ENCODE measurements around the gene HMCN1. TPM values are rescaled to one million over a fixed set of nuclear protein-coding genes. Genes with fewer than 3 reads are reported as not detected.

Gene HMCN1
- total and polyA plus RNA-seq, 4 experiments from 2014 or later = 0.19 to 0.29 TPM; not detected in 2

GRCh38 chr1:185696422-185697150 lies 37.6 kb upstream of the HMCN1 start:
- intact Hi-C loops (cut with micrococcal nuclease) = loop anchor here (5.0 kb wide), 1 partner anchor 714 kb away; no protein-coding TSS in a partner anchor
- Histone ChIP-seq H3K36me3 (ENCODE audit: insufficient read depth, low read length) (no peaks in the 10 kb centered on the region), H3K27ac (ENCODE audit: low read depth, low read length) (no peak overlapping the region), H3K27me3 (ENCODE audit: insufficient read depth, low read length) (no peaks in the 10 kb centered on the region), H3K9me3 (ENCODE audit: control insufficient read depth in 1 of 2, low read length in 2 of 2) (no peaks in the 10 kb centered on the region), H3K4me1 (ENCODE audit: insufficient read depth, low read length) (peaks cover 23% of the 10 kb centered on the region), H3K4me3 (ENCODE audit: low read length in 2 of 2) (no peak overlapping the region)
- Mint-ChIP-seq H3K4me1 (peaks cover 19 to 24% (median 21%) of the 10 kb centered on the region in 4 donors), H3K27ac (peak overlapping the region in 1 of 7 donors; percentile 53), H3K27me3 (peaks cover 9 to 14% of the 10 kb centered on the region in 2 donors), H3K36me3 (peaks cover 4 to 6% of the 10 kb centered on the region in 2 donors), H3K4me3 (no peak overlapping the region), H3K9me3 (no peaks in the 10 kb centered on the region)
- no peak for DNase-seq
- ChIA-PET CTCF (ENCODE audit: partially characterized antibody) (interaction anchor here (0.9 to 3.3 kb wide), 10 partner anchors 14 to 890 kb away, joined by 3 to 15 read pairs (median 3); no protein-coding TSS in a partner anchor), POLR2A (ENCODE audit: partially characterized antibody) (no interaction called here)

GRCh38 chr1:185699874-185700273 lies 34.3 kb upstream of the HMCN1 start:
- no peaks in the 10 kb centered on the region for H3K27me3 ChIP-seq (ENCODE audit: insufficient read depth, low read length)
- H3K27ac Mint-ChIP-seq = no peak overlapping the region
- no peak overlapping the region for H3K4me3 ChIP-seq (ENCODE audit: low read length in 2 of 2)
- H3K4me1 Mint-ChIP-seq = peaks cover 11 to 14% (median 12%) of the 10 kb centered on the region in 4 donors
- ChIA-PET POLR2A (ENCODE audit: partially characterized antibody) (no interaction called here), CTCF (ENCODE audit: partially characterized antibody) (no interaction called here)
- no peaks in the 10 kb centered on the region for H3K9me3 Mint-ChIP-seq
- H3K9me3 ChIP-seq (ENCODE audit: control insufficient read depth in 1 of 2, low read length in 2 of 2) = no peaks in the 10 kb centered on the region
- H3K27me3 Mint-ChIP-seq = peaks cover 7 to 9% of the 10 kb centered on the region in 2 donors
- H3K4me1 ChIP-seq (ENCODE audit: insufficient read depth, low read length) = peaks cover 12% of the 10 kb centered on the region
- H3K36me3 Mint-ChIP-seq = no peaks in the 10 kb centered on the region
- intact Hi-C loops (cut with micrococcal nuclease) = loop anchor here (5.0 kb wide), 1 partner anchor 718 kb away; no protein-coding TSS in a partner anchor
- no peak overlapping the region for H3K4me3 Mint-ChIP-seq
- DNase-seq = no peak
- no peaks in the 10 kb centered on the region for H3K36me3 ChIP-seq (ENCODE audit: insufficient read depth, low read length)
- no peak overlapping the region for H3K27ac ChIP-seq (ENCODE audit: low read depth, low read length)

- no peaks in the 10 kb centered on the region for H3K9me3 ChIP-seq (ENCODE audit: control insufficient read depth in 1 of 2, low read length in 2 of 2)
- no peaks in the 10 kb centered on the region for H3K36me3 ChIP-seq (ENCODE audit: insufficient read depth, low read length)
- intact Hi-C loops (cut with micrococcal nuclease) = no loop called here
- Mint-ChIP-seq H3K4me1 (peaks cover 5 to 11% (median 10%) of the 10 kb centered on the region in 4 donors), H3K9me3 (no peaks in the 10 kb centered on the region), H3K27ac (peak overlapping the region in 1 of 7 donors; percentile 25), H3K27me3 (peaks cover 7 to 13% of the 10 kb centered on the region in 2 donors), H3K36me3 (no peaks in the 10 kb centered on the region), H3K4me3 (no peak overlapping the region)
- H3K27ac ChIP-seq (ENCODE audit: low read depth, low read length) = no peak overlapping the region
- H3K4me3 ChIP-seq (ENCODE audit: low read length in 2 of 2) = no peak overlapping the region
- ChIA-PET POLR2A (ENCODE audit: partially characterized antibody) (no interaction called here), CTCF (ENCODE audit: partially characterized antibody) (no interaction called here)
- no peak for DNase-seq
- peaks cover 7% of the 10 kb centered on the region for H3K4me1 ChIP-seq (ENCODE audit: insufficient read depth, low read length)
- H3K27me3 ChIP-seq (ENCODE audit: insufficient read depth, low read length) = no peaks in the 10 kb centered on the region
Measured at GRCh38 chr1:185701650-185702049, 32.5 kb upstream of the HMCN1 start.

- H3K9me3 ChIP-seq (ENCODE audit: control insufficient read depth in 1 of 2, low read length in 2 of 2) = no peaks in the 10 kb centered on the region
- H3K4me3 Mint-ChIP-seq = no peak overlapping the region
- no peaks in the 10 kb centered on the region for H3K36me3 ChIP-seq (ENCODE audit: insufficient read depth, low read length)
- no peaks in the 10 kb centered on the region for H3K36me3 Mint-ChIP-seq
- ChIA-PET CTCF (ENCODE audit: partially characterized antibody) (no interaction called here), POLR2A (ENCODE audit: partially characterized antibody) (no interaction called here)
- H3K27me3 Mint-ChIP-seq = peaks cover 9 to 22% of the 10 kb centered on the region in 2 donors
- H3K4me3 ChIP-seq (ENCODE audit: low read length in 2 of 2) = no peak overlapping the region
- no peak overlapping the region for H3K27ac ChIP-seq (ENCODE audit: low read depth, low read length)
- DNase-seq = no peak
- H3K9me3 Mint-ChIP-seq = peaks cover 0 to 3% (median under 1%) of the 10 kb centered on the region in 8 donors
- intact Hi-C loops (cut with micrococcal nuclease) = no loop called here
- no peaks in the 10 kb centered on the region for H3K27me3 ChIP-seq (ENCODE audit: insufficient read depth, low read length)
- peaks cover 7% of the 10 kb centered on the region for H3K4me1 ChIP-seq (ENCODE audit: insufficient read depth, low read length)
- no peak overlapping the region for H3K27ac Mint-ChIP-seq
- H3K4me1 Mint-ChIP-seq = peaks cover 5 to 11% (median 10%) of the 10 kb centered on the region in 4 donors
Measured at GRCh38 chr1:185704181-185704580, 30.0 kb upstream of the HMCN1 start.

GRCh38 chr1:185716095-185716494 lies 18.1 kb upstream of the HMCN1 start:
- H3K4me3 Mint-ChIP-seq = no peak overlapping the region
- H3K4me1 Mint-ChIP-seq = no peaks in the 10 kb centered on the region
- no peak overlapping the region for H3K27ac Mint-ChIP-seq
- intact Hi-C loops (cut with micrococcal nuclease) = no loop called here
- no peaks in the 10 kb centered on the region for H3K27me3 ChIP-seq (ENCODE audit: insufficient read depth, low read length)
- POLR2A ChIA-PET (ENCODE audit: partially characterized antibody) = no interaction called here
- no peak for DNase-seq
- H3K9me3 Mint-ChIP-seq = peaks cover 0 to 8% (median 2%) of the 10 kb centered on the region in 8 donors
- peaks cover 2 to 8% of the 10 kb centered on the region in 2 donors for H3K27me3 Mint-ChIP-seq
- H3K27ac ChIP-seq (ENCODE audit: low read depth, low read length) = no peak overlapping the region
- no peaks in the 10 kb centered on the region for H3K4me1 ChIP-seq (ENCODE audit: insufficient read depth, low read length)
- CTCF ChIA-PET (ENCODE audit: partially characterized antibody) = no interaction called here
- no peak overlapping the region for H3K4me3 ChIP-seq (ENCODE audit: low read length in 2 of 2)
- H3K36me3 Mint-ChIP-seq = no peaks in the 10 kb centered on the region
- H3K9me3 ChIP-seq (ENCODE audit: control insufficient read depth in 1 of 2, low read length in 2 of 2) = no peaks in the 10 kb centered on the region
- no peaks in the 10 kb centered on the region for H3K36me3 ChIP-seq (ENCODE audit: insufficient read depth, low read length)

GRCh38 chr1:185719021-185719420 lies 15.2 kb upstream of the HMCN1 start:
- ChIA-PET POLR2A (ENCODE audit: partially characterized antibody) (no interaction called here), CTCF (ENCODE audit: partially characterized antibody) (no interaction called here)
- Mint-ChIP-seq H3K9me3 (peaks cover 0 to 4% (median 1%) of the 10 kb centered on the region in 8 donors), H3K27ac (no peak overlapping the region), H3K36me3 (no peaks in the 10 kb centered on the region), H3K4me3 (no peak overlapping the region), H3K4me1 (no peaks in the 10 kb centered on the region), H3K27me3 (peaks cover 3 to 7% of the 10 kb centered on the region in 2 donors)
- Histone ChIP-seq H3K4me3 (ENCODE audit: low read length in 2 of 2) (no peak overlapping the region), H3K4me1 (ENCODE audit: insufficient read depth, low read length) (no peaks in the 10 kb centered on the region), H3K27me3 (ENCODE audit: insufficient read depth, low read length) (no peaks in the 10 kb centered on the region), H3K27ac (ENCODE audit: low read depth, low read length) (no peak overlapping the region), H3K36me3 (ENCODE audit: insufficient read depth, low read length) (no peaks in the 10 kb centered on the region), H3K9me3 (ENCODE audit: control insufficient read depth in 1 of 2, low read length in 2 of 2) (no peaks in the 10 kb centered on the region)
- intact Hi-C loops (cut with micrococcal nuclease) = no loop called here
- DNase-seq = no peak

- peaks cover 0 to 2% (median 0%) of the 10 kb centered on the region in 8 donors for H3K9me3 Mint-ChIP-seq
- Histone ChIP-seq H3K4me3 (ENCODE audit: low read length in 2 of 2) (no peak overlapping the region), H3K27me3 (ENCODE audit: insufficient read depth, low read length) (no peaks in the 10 kb centered on the region), H3K27ac (ENCODE audit: low read depth, low read length) (no peak overlapping the region), H3K9me3 (ENCODE audit: control insufficient read depth in 1 of 2, low read length in 2 of 2) (no peaks in the 10 kb centered on the region), H3K4me1 (ENCODE audit: insufficient read depth, low read length) (no peaks in the 10 kb centered on the region), H3K36me3 (ENCODE audit: insufficient read depth, low read length) (no peaks in the 10 kb centered on the region)
- CTCF ChIA-PET (ENCODE audit: partially characterized antibody) = interaction anchor here (1.0 to 1.2 kb wide), 3 partner anchors 13 to 124 kb away, joined by 3 to 4 read pairs (median 4); no protein-coding TSS in a partner anchor
- H3K4me3 Mint-ChIP-seq = no peak overlapping the region
- intact Hi-C loops (cut with micrococcal nuclease) = no loop called here
- no peak overlapping the region for H3K27ac Mint-ChIP-seq
- DNase-seq = no peak
- peaks cover 1 to 6% of the 10 kb centered on the region in 2 donors for H3K27me3 Mint-ChIP-seq
- no peaks in the 10 kb centered on the region for H3K4me1 Mint-ChIP-seq
- POLR2A ChIA-PET (ENCODE audit: partially characterized antibody) = no interaction called here
- no peaks in the 10 kb centered on the region for H3K36me3 Mint-ChIP-seq
Measured at GRCh38 chr1:185720633-185721272, 13.4 kb upstream of the HMCN1 start.

All from CD4-positive, alpha-beta memory T cell (primary cell).